HG03060 (cell line): Measurements from ENCODE around the gene GRIN2D.

Experiments
- ATAC-seq: cut with Tn5 transposase; IDR thresholded peaks from one replicate; pipeline ENCODE4 v1.9.1; 2021; ENCODE audit warnings: low read depth, moderate number of reproducible peaks; ENCODE audit not compliant: unreplicated experiment

The GRIN2D gene

DNA sequence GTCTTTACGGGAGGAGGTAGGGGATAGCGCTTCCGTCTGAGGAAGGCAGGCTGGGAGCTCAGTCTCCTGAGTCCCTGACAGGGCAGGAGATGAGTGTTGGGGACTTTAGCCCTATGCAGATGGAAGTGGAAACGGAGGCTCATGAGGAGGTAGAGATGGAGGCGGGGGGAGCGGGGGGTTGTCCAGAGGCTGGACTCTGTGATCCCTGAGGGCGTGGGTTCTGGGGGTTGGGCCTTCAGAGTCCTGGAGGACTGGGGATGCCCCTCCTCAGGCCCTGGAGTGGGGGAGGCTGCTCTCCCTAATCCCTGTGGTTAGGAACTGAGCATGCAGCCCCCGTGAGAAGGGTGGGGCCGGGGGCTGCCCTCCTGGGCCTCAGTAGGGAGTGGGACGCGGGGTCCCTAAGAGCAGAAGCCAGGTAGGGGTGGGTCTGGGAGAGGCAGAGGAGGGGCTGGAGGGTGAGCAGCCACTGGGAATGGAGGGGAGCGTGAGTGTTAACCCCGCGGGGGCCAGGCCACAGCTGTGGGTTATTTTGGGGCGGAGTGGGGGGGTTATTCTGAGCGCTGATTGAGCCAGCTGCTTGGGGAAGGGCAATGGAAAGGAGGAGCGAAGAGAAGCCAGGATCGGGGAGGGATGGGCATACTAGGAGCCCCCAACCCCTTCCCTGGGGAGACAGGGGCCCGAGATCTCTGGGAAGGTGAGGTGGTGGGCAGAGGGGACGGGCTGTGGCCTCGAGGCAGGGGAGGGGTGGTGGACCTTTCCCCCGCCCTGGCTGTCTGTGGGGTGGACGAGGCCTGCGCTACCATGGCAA lies 2.8 kb downstream of the GRIN2D start:
- no peak for ATAC-seq

DNA sequence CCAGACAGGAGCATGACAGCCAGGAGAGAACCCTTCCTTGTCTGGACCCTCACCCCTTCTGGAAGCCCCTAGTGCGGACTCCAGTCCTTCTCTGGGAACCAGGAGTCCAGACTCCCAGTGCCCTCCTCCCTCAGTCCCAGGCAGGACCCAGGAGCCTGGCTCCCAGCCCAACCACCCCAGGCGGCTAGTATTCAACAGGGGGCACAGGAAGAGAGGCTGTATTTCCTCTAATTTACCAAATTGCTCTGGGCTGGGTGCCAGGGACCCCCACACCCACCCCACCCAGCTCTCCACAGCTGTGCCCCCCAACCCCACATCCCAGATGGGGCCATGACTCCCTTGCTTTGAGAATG lies 3.3 kb downstream of the GRIN2D start:
- ATAC-seq: no peak

DNA sequence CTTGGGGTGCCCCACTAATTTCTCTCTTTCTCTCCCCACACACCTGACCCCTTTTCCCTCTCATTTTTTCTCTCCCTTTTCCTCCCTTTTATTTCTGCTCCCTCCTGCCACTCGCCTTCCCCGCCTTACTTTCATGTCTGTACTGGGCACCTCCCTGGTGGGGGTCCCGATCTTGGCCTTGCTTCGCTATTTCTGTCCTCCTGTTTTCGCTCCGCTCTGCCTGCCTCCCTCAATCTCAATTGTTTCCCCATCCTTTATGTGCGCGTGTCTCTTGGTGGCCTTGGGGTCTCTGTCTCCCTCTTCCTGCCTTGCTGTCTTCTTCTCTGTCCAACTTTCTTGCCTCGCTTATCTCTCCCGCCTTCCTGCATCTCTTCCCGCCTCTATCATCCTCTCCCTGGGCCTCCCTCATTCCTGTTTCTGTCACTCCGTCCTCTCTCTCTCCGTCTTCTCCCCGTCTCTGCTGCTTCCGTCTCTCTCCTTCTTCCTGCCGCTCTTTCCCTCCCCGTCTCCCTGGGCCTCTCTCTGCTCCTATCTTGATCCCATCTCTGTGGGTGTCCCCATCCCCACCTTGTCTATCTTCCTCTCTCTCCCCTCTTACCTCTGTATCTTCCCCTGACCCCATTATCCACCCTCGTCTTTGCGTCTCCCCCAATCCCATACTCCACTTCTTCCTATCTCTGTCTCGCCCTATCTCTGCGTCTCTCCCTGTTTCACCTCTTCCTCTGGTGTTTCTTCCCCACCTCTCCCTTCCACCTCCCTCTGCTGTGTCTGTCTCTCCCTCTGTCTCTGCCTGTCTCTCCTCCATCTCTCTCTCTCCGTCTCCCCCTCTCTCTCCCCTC lies 4.0 kb downstream of the GRIN2D start:
- no peak for ATAC-seq

DNA sequence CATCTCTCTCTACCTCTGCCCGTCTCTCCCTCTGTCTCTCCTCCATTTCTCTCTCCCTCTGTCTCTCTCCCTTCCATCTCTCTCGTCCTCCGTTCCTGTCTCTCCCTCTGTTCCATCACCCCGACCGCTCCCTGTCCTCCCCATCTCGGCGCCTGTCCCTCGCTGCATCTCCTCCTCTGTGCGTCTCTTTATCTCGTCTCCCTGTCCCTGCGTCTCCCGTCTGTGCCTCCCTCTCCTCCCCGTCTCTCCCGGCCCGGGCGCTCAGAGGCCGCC lies 4.6 kb downstream of the GRIN2D start:
- ATAC-seq: no peak

DNA sequence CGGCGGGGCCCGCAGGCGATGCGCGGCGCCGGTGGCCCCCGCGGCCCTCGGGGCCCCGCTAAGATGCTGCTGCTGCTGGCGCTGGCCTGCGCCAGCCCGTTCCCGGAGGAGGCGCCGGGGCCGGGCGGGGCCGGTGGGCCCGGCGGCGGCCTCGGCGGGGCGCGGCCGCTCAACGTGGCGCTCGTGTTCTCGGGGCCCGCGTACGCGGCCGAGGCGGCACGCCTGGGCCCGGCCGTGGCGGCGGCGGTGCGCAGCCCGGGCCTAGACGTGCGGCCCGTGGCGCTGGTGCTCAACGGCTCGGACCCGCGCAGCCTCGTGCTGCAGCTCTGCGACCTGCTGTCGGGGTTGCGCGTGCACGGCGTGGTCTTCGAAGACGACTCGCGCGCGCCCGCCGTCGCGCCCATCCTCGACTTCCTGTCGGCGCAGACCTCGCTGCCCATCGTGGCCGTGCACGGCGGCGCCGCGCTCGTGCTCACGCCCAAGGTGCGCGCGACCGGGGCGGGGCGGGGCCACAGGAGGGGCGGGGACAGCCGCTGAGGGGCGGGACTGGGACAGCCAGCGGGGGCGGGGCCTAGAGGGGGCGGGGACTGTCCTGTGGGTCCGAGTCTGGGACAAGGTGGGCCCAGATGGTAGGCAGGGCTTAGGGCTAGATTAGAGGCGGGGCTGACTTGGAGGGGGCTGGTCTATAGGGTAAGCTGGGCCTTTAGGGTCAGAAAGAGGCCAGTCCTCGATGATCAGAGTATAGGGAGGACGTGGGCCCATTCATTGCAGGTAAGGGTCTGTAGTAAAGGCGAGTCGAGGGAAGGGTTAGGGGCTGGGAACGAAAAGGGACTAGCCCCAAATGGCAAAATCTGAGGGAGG lies 5.1 kb downstream of the GRIN2D start:
- no peak for ATAC-seq

DNA sequence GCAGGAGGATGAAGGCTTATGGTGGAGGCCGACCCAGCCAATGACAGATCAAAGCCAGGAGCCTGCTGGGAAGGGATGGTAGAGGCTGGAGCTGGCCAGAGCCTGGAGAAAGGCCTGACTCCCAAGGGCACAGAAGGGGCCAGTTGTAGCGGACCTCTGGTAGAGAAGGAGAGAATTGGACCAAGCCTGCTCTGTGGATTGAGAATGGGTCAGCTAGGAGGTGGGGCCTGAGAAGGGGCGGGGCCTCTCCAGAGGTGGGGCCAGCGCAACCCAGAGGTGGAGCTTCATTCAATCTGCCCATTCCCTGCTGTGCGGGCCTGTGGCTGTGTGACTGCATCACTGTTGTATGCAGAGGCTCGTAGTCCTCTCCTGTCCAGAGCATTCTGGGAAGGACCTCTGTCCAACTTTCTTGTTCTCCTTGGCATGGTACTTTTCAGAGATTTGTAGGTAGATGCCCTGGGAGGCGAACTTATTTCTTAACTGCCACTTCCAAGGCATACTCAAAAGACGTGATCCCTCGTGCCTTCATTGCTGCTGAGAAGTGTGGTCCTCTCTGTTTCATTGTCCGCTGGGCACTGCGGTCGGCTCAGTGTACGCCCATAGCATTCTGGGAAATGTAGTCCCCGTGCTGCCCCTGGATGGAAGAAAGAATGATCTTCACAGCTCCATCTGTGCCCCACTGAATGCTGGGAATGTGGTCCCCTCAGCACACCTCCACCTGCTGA lies 6.7 kb downstream of the GRIN2D start:
- ATAC-seq: no peak

DNA sequence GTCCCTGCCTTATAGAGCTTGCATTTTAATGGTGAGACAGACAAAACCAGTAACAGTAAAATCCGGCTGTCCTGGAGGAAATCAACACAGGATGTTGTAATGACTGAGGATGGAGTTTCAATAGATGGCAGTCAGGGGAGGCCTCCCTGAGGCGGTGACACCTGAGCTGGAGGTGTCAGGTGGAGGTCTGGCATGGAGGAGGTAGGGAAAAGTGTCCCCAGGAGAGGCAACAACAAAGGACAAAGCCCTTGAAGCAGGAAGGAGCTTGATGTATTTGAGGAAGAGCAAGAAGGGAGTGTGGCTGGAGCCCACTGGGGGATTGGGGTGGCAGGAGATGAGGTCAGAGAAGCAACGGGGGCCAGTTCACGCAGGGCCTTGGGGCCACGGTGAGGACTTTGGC lies 7.8 kb downstream of the GRIN2D start:
- no peak for ATAC-seq

DNA sequence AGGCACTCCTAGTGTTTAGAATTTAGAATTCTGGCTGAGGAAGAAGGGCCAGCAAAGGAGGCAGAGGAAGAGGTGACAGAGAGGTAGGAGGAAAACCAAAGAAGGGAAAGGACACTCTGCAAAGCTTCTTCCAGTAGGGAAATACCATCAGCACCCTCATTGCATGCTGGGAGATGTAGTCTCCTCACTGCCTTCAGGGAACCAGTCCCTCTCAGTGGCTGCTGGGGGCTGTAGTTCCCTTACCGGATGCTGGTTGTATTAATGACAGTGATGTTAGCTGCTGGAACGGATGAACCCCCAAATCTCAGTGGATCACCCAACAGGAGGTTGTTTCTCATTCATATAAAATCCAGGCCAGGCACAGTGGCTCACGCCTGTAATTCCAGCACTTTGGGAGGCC lies 10.1 kb downstream of the GRIN2D start:
- no peak for ATAC-seq

DNA sequence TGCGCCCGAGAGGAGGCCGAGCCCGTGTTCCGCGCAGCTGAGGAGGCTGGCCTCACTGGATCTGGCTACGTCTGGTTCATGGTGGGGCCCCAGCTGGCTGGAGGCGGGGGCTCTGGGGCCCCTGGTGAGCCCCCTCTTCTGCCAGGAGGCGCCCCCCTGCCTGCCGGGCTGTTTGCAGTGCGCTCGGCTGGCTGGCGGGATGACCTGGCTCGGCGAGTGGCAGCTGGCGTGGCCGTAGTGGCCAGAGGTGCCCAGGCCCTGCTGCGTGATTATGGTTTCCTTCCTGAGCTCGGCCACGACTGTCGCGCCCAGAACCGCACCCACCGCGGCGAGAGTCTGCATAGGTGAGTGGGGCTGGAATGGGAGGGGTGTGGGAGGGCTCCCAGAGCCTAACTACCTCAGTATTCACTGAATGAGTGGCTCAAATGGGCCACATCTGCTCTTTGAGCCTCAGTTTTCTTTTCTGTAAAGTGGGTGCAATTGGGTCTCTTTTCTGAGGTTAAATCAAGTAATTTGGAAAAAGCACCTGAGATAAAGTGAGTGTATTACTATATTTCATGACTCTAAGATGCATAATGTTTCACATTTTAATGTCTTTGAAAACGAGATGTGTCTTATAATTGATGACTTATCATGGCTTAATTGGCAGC lies 11.7 kb downstream of the GRIN2D start:
- ATAC-seq: no peak

DNA sequence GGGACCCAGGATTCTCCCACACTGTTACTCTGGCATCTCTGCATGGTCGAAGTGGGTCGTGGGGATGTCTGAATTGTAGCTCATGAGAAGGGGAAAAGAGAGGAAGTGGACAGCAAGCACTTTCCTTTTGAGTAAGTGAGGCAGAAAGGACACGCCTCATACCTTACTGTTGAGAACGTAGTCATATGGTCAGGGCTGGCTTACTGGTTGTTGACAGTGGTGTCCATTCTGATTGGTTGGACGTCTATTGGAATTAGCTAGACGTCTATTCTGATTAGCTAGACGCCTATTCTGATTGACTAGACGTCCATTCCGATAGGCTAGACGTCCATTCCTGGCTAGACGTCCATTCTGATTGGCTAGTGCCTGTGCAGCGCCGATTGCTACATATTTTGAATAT lies 12.4 kb downstream of the GRIN2D start:
- ATAC-seq: no peak

DNA sequence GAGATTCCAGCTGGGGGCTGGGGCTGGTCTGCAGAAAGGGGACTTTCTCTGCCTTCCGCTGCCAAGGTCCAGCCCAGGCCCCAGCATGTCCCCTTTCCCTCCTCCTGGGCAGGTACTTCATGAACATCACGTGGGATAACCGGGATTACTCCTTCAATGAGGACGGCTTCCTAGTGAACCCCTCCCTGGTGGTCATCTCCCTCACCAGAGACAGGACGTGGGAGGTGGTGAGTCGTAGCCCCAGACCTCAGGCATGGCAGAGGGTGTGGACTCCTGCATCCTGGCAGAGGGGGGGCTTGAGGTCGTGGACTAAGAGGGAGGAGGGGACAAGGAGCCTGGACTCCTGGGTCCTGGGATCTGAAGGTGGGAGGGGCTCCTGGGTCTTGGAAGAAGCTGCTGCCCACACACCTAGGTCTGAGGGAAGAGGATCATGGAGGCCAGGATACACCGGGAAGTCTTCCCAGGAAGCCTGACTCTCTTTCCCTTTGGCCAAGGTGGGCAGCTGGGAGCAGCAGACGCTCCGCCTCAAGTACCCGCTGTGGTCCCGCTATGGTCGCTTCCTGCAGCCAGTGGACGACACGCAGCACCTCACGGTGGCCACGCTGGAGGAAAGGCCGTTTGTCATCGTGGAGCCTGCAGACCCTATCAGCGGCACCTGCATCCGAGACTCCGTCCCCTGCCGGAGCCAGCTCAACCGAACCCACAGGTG lies 20.6 kb downstream of the GRIN2D start:
- ATAC-seq: no peak

DNA sequence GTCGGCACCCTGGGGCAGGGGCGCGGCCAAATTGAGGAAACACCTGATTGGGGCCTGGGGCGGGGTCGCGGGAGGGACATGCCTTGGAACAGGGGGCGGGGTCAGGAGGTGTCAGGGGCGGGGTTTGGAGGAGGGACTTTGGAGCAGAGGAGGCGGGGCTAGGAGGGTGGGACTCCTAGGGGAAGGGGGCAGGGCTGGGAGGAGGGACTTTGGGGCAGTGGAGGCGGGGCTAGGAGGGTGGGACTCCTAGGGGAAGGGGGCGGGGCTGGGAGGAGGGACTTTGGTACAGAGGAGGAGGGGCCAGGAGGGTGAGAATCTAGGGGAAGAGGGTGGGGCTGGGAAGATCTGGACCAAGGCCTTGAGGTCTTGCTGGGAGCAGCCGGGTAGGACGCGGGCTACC lies 21.9 kb downstream of the GRIN2D start:
- no peak for ATAC-seq

DNA sequence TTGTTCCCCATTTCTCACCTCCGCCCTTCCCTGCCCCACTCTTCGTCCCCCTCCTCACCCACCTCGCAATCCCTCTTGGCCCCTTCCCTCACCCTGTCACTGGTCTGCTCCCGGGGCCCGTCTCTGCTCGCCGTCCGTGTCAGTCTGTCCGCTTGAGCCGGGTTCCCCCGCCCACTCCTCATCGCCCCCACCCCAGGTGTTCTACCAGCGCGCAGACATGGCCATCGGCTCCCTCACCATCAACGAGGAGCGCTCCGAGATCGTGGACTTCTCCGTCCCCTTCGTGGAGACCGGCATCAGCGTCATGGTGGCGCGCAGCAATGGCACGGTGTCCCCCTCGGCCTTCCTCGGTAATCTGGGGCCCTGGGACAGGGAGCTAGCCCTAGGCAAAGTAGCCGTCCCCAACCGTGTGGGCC lies 22.3 kb downstream of the GRIN2D start:
- ATAC-seq: no peak

DNA sequence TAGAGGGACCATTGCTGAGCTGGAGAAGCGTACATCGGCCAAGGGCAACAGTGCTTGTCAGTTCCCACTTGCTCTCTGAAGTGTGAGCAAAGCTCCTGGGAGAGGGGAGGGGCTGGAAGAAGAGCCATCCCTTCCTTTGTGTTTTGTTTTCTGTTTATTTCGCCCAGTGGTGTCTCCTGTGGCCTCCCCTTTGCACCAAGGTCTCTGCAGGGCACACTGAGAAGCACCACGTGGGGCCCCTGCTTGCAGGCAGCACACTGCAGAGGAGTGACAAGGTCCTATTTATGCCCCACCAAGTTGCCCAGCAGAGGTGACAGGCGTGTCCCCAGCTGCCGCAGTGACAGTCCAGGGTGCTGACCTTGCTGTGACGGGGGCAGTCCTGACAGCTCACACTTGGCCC lies 24.0 kb downstream of the GRIN2D start:
- ATAC-seq: no peak

DNA sequence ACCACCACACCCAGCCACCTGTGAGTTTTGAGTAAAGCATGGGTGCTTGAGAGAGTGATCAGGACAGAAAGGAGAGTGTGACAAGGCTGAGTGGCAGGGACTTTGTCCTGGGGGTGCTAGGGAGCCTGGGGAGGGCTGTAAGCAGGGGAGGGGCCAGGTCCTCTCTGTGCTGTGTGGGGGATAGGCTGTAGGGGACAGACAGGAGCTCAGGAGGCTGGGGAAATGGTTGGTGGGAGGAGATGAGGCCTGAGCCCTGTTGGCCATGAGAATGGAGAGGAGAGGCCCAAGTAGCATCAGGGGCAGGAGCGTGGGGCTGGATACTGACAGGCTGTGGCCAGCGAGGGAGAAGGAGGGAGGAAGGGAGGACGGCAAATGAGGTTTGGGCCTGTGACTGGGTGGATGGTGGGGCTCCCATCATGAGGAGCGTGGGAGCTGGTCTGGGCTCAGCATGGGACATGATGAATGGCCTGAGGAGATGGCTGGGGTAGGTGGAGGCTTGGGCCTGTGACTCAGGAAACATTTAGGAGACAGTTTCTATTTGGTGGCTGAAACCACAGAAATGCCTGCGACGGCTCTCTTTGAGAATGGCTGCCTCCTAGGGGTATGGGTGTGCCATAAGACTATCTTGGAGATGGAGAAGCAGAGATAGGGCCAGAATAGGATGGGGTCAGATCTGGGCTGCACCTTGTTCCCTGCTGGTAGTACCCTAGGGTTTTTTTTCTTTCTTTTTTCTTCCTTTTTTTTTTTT lies 25.0 kb downstream of the GRIN2D start:
- no peak for ATAC-seq

DNA sequence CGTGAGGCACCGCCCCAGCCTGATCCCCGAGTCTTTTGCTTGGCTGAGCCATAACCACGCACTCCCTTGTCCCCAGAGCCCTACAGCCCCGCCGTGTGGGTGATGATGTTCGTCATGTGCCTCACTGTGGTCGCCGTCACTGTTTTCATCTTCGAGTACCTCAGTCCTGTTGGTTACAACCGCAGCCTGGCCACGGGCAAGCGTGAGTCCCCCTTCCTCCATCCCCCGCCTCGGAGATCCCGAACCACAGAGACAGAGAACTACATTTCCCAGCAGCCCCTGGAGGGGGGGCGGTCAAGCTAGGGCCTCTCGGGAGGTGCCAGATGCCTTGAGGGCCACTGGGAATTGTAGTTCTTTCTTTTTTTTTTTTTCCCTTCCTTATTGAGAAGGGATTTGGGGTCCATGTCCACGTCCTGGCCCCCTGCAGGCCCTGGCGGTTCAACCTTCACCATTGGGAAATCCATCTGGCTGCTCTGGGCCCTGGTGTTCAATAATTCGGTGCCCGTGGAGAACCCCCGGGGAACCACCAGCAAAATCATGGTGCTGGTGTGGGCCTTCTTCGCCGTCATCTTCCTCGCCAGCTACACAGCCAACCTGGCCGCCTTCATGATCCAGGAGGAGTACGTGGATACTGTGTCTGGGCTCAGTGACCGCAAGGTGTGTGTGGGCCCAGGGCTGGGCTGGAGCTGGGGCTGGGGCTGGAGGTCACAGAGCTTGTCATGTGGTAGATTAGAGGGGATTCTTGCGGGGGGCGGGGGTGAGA lies 25.9 kb downstream of the GRIN2D start:
- ATAC-seq: no peak

DNA sequence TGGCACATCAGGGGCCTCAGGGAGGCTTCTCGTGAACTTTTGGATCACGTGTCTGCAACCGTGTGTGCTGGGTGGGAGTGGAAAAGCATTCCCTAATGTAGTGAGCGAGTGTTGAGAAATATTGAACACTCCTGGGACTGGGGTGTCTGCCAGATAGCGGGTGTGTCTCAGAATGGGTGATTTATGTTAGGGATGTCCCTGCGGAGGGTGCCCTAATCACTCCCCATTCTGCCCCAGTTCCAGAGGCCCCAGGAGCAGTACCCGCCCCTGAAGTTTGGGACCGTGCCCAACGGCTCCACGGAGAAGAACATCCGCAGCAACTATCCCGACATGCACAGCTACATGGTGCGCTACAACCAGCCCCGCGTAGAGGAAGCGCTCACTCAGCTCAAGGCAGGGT lies 28.1 kb downstream of the GRIN2D start:
- no peak for ATAC-seq

DNA sequence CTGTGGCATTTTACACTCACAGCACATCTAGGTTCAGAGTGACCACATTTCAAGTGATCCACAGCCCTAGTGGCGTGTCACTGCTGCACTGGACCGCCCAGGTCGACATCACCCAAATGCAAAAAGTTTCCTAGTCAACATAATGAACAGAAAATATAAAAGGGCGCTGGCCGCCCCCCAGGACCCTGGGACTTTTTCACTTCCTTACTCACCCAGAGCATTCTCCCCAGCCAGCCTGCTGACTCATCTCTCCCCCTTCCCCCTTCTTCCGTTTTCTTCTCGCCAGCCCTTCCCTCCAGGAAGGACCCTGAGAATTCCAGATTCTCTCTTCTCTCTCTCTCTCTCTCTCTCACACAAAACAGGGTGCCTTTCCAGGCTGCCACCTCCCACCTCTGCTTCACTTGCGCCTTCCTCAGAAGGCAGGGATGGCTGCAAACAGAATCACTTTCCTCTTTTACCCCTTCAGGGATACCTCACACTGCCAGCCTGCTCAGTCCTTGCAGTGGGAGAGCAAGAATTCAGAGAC lies 31.3 kb downstream of the GRIN2D start:
- no peak for ATAC-seq
